ENCODE data around the gene SH3GL1. TPM values are rescaled to one million over a fixed set of nuclear protein-coding genes. Genes with fewer than 3 reads are reported as not detected.

The SH3GL1 gene
- total and polyA plus RNA-seq, 10 of the 15 experiments (the other 5 are each of a cell fraction or from before 2014, with no cell fraction given): 0.93 to 47.4 (median 28.4) TPM

GRCh38 chr19:4366666-4367335 is 33.5 kb downstream of the SH3GL1 start:
- intact Hi-C loops (cut with micrococcal nuclease; ENCODE audit: unreplicated experiment) (no loop called here), in situ Hi-C loops (cut with MboI) (no loop called here)
- SMC1A ChIA-PET (ENCODE audit: uncharacterized antibody, unreplicated experiment): no interaction called here
- FAIRE-seq (no peak), DNase-seq (ENCODE audit: low read depth, low spot score) (no peak), ATAC-seq (no peak)
- WGBS (ENCODE audit: insufficient coverage, insufficient replicate concordance, low lambda C conversion rate, missing lambda C conversion rate): 93% methylated on average over 12 of the region's 16 CpGs
- H2AFZ ChIP-seq (ENCODE audit: control insufficient read depth, low read depth, low read length): no peak overlapping the region
- H3K27ac ChIP-seq (ENCODE audit: control insufficient read depth, insufficient read depth): no peak overlapping the region
- peaks cover 20 to 49% of the 10 kb centered on the region in 2 experiments; a peak in 3 of 4 replicates for H3K36me3 ChIP-seq (ENCODE audit: control insufficient read depth in 2 of 2, insufficient read depth in 2 of 2, low read length in 1 of 2)
- no peak overlapping the region for H3K4me3 ChIP-seq
- POLR2A ChIA-PET: interaction anchor here (0.6 to 1.5 kb wide), 3 partner anchors 16 to 289 kb away, joined by 3 to 4 read pairs (median 4); partner anchors contain the start of gene CHAF1A
- no peaks in the 10 kb centered on the region for H3K27me3 ChIP-seq (replicated peaks in 1 of 2; ENCODE audit: control insufficient read depth in 2 of 2, insufficient read depth in 2 of 2, low read length in 1 of 2)
- H3K4me1 ChIP-seq (ENCODE audit: control insufficient read depth, insufficient read depth, low read length): peaks cover 39% of the 10 kb centered on the region
- H3K4me2 ChIP-seq (ENCODE audit: control insufficient read depth, insufficient read depth): no peak overlapping the region
- RAD21 ChIA-PET (ENCODE audit: unreplicated experiment): no interaction called here
- H3K9me3 ChIP-seq (replicated peaks; ENCODE audit: control insufficient read depth, insufficient read depth, low read length): no peaks in the 10 kb centered on the region
- no TSS peak for BruUV-seq (replicated peaks)
- peaks cover 39% of the 10 kb centered on the region for H3K79me2 ChIP-seq (ENCODE audit: control insufficient read depth, insufficient read depth, low read length)
- CTCF ChIA-PET: interaction anchor here (0.8 to 3.1 kb wide), 4 partner anchors 14 to 101 kb away, joined by 3 to 17 read pairs (median 4); partner anchors contain the start of gene CHAF1A
- no peaks in the 10 kb centered on the region for H4K20me1 ChIP-seq (ENCODE audit: control insufficient read depth, insufficient read depth)
- no peak overlapping the region for H3K9ac ChIP-seq (ENCODE audit: control insufficient read depth, insufficient read depth, low read length)
- TF ChIP-seq BMI1 (IDR thresholded peaks at IDR 0.05; ENCODE audit: borderline replicate concordance) (no peak), YY1 (IDR thresholded peaks at IDR 0.05; ENCODE audit: low read depth, low read length) (no peak), EGR1 (IDR thresholded peaks at IDR 0.05; ENCODE audit: borderline replicate concordance in 1 of 2, low read depth in 2 of 2, low read length in 2 of 2) (no peak), CBFB (IDR thresholded peaks at IDR 0.05; ENCODE audit: low read depth) (no peak), CUX1 (IDR thresholded peaks at IDR 0.05; ENCODE audit: insufficient replicate concordance, low read depth, low read length) (no peak), ZNF217 (IDR thresholded peaks at IDR 0.05) (no peak), CTCF (IDR thresholded peaks at IDR 0.05 in 2 of 3, conservative IDR thresholded peaks at IDR 0.05 in 1 of 3; ENCODE audit: control insufficient read depth in 2 of 3, extremely low read depth in 1 of 3, insufficient read depth in 1 of 3, low read depth in 3 of 3, low read length in 3 of 3) (no peak), SIN3A (IDR thresholded peaks at IDR 0.05; ENCODE audit: low read depth, low read length) (no peak), BCLAF1 (IDR thresholded peaks at IDR 0.05) (no peak), RAD51 (IDR thresholded peaks at IDR 0.05) (no peak), MTA3 (IDR thresholded peaks at IDR 0.05; ENCODE audit: borderline replicate concordance, low read length) (no peak), PAX8 (IDR thresholded peaks at IDR 0.05) (no peak), ZNF274 (IDR thresholded peaks at IDR 0.05; ENCODE audit: insufficient read depth, insufficient read length) (no peak), POU2F2 (IDR thresholded peaks at IDR 0.05; ENCODE audit: borderline replicate concordance, low read depth, low read length) (no peak)
